NB4 (cell line): Measurements from ENCODE around the gene ZDHHC9.

Experiments used
- DNase-seq: peaks from one replicate; pipeline ENCODE4 v3.0.0; 2010; ENCODE audit warnings: low read depth
- H3K4me3 ChIP-seq: one replicate; pipeline ENCODE4 v1.5.1; 2011; ENCODE audit warnings: mild to moderate bottlenecking, low read depth, low read length, moderate library complexity
- MYC ChIP-seq: IDR thresholded peaks from 2 replicates; pipeline ENCODE4 v1.6.1; 2011; ENCODE audit warnings: low read depth, low read length
- POLR2A ChIP-seq: IDR thresholded peaks from 2 replicates; pipeline ENCODE4 v1.6.1; 2011; ENCODE audit warnings: mild to moderate bottlenecking; ENCODE audit not compliant: insufficient read length; ENCODE audit errors: extremely low read depth
- TF ChIP-seq, protein P1 (sequence below): IDR thresholded peaks from one replicate; pipeline ENCODE4 v1.5.1; 2012; ENCODE audit warnings: low read depth, low read length
- TF ChIP-seq, protein P2 (sequence below): IDR thresholded peaks from 2 replicates; pipeline ENCODE4 v1.6.1; 2011; ENCODE audit warnings: low read depth, low read length

Gene ZDHHC9

DNA sequence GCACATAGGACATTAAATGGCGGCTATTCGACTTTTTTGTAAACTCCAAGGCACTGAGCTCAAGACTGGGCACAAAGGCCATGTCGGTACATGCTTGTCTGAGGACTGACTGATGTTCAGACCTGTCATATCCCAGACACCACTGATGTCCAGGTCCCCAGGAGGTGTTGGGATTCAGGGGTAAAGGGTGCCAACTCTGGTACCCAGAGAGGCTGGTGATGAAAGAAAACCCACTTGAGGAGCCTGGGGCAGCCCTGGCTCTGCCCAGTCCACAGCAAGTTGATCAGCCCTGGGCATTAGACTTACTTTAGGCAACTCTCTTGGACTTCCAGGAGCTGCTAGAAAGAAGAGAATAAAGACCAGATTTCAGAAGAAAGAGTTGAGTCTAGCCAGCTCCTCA, 45.2 kb downstream of the ZDHHC9 start:
- TF ChIP-seq, protein P1, sequence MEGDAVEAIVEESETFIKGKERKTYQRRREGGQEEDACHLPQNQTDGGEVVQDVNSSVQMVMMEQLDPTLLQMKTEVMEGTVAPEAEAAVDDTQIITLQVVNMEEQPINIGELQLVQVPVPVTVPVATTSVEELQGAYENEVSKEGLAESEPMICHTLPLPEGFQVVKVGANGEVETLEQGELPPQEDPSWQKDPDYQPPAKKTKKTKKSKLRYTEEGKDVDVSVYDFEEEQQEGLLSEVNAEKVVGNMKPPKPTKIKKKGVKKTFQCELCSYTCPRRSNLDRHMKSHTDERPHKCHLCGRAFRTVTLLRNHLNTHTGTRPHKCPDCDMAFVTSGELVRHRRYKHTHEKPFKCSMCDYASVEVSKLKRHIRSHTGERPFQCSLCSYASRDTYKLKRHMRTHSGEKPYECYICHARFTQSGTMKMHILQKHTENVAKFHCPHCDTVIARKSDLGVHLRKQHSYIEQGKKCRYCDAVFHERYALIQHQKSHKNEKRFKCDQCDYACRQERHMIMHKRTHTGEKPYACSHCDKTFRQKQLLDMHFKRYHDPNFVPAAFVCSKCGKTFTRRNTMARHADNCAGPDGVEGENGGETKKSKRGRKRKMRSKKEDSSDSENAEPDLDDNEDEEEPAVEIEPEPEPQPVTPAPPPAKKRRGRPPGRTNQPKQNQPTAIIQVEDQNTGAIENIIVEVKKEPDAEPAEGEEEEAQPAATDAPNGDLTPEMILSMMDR, result no peak
- TF ChIP-seq, protein P2, sequence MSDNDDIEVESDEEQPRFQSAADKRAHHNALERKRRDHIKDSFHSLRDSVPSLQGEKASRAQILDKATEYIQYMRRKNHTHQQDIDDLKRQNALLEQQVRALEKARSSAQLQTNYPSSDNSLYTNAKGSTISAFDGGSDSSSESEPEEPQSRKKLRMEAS, result no peak
- TF ChIP-seq MYC (no peak), POLR2A (no peak)
- DNase-seq, result no peak

DNA sequence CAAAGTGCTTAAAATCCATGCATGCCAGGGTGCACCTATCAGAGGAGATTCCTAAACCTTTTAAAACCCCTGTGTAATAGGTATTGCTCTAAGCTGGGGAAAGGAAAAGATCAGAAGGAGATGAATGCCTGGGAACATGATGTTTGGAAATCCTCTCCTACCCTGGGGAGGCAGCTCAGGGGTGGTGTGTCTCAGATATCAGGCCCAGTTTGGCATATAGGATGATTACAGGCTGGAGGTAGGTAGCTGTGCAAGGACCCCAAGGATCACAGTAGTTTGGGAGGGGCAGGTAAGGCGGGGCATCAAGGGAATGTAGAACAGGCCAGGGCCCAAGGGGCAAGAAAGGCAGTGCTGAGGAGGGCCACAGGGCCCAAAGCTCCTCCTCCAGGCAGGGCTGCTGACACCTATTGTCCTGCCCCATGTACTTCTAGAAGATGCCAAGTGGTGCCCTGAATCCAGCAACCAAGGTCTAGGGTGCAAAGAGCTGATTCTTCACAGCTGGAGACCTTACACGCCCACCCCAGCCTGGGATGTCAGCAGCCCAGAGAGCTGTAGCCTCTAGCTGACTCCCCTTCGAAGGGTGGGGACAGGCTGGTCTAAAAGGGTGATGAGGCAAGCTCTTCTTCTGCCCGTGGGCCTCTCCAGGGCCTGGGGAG, 46.3 kb downstream of the ZDHHC9 start:
- DNase-seq, result no peak
- H3K4me3 ChIP-seq, result no peak overlapping the region
- TF ChIP-seq, protein P2, result no peak
- TF ChIP-seq MYC (no peak), POLR2A (no peak)
- TF ChIP-seq, protein P1, result no peak

More for the DNA sequence above, 45.2 kb downstream of the ZDHHC9 start:
- no peak overlapping the region for H3K4me3 ChIP-seq

DNA sequence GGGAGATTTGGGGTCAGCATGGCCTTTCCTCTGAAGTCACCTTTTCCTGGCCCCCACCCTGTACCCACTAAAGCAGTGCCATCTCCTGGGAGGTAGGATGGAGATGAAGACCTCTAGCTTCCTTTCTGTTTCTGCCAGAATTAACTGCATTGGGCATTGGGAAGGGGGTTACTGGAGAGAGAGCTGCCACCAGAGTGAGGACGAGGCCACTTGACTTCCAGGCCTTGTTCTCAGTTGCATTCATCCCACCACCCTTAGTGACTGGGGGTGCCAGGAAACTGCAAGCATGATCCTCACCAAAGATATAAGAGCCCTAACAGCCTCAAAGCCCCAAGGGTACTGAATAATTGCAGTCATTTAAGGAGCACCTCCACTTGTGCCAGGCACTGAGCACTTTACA, 48.1 kb downstream of the ZDHHC9 start:
- H3K4me3 ChIP-seq, result no peak overlapping the region
- no peak for DNase-seq
- TF ChIP-seq, protein P1, result no peak
- TF ChIP-seq POLR2A, result no peak
- TF ChIP-seq, protein P2, result no peak
- TF ChIP-seq MYC, result no peak

DNA sequence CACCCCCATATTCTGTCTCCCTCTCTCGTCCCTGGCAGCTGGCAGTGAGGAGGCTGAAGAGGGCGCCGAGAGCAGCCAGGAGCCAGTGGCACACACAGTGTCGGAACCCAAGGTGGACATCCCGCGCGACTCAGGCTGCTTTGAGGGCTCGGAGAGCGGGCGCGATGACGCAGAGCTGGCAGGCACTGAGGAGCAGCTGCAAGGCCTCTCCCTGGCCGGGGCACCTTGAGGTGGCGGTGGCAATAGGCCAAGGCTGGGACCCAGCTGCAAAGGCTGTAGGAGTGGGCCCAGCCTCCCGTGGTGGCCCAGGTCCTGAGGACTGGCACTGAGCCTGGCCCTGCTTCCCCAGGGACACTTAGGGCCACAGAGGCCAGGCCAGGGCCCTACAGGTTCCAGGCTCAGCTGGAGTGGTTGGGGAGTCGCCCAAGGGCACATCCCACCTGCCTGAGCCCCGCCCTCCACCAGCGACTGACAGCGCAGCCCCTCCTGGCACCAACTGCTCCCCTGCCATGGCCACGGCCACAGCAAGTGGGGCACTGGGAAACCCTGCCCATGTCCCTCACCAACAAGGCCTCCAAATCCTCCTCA, 50.0 kb downstream of the ZDHHC9 start:
- no peak for DNase-seq
- TF ChIP-seq, protein P1, result no peak
- no peak for TF ChIP-seq MYC
- TF ChIP-seq POLR2A, result no peak
- TF ChIP-seq, protein P2, result no peak
- H3K4me3 ChIP-seq, result no peak overlapping the region

DNA sequence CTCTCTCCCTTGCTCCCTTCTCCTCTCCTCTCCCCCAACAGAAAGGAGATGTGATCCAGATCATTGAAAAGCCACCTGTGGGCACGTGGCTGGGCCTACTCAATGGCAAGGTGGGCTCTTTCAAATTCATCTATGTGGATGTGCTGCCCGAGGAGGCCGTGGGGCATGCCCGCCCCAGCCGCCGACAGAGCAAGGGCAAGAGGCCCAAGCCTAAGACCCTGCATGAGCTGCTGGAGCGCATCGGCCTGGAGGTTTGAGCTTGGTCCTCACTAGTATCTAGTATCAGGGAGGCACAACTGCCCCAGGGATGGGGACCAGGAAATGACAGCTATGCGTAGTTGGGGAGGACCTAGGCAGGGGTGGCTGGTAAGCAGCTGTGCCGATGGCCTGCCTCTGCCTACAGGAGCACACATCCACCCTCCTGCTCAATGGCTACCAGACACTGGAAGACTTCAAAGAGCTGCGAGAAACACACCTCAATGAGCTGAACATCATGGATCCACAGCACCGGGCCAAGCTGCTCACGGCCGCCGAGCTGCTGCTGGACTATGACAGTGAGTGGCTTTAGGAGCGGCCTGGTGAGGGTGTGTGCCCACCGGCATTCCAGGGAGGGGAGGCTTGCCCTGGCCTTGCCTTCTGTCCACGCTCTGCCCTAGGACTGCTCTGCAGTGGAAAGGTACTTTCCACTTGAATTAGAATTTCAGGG, 50.9 kb downstream of the ZDHHC9 start:
- DNase-seq, result no peak
- H3K4me3 ChIP-seq, result no peak overlapping the region
- TF ChIP-seq MYC (no peak), POLR2A (no peak)
- TF ChIP-seq, protein P2, result no peak
- TF ChIP-seq, protein P1, result no peak
